BLaER1 (cell line): ENCODE measurements around the gene STXBP6.
"Not testable (repeated sequence)": the region's sequence is repeated elsewhere in the genome, so short reads cannot be mapped to it uniquely, and the experiment has no call there.

Source experiments
- H3K27ac ChIP-seq: shearing (Covaris generic); formaldehyde crosslinking; 2 replicates; pipeline ENCODE4 v1.8.1; 2022
- H3K27me3 ChIP-seq: shearing (Covaris generic); formaldehyde crosslinking; 2 replicates; pipeline ENCODE4 v1.8.1; 2022
- H3K36me3 ChIP-seq: shearing (Covaris generic); formaldehyde crosslinking; 2 replicates; pipeline ENCODE4 v1.8.1; 2022
- H3K4me1 ChIP-seq: shearing (Covaris generic); formaldehyde crosslinking; 2 replicates; pipeline ENCODE4 v1.8.1; 2022
- H3K4me2 ChIP-seq: shearing (Covaris generic); formaldehyde crosslinking; 2 replicates; pipeline ENCODE4 v1.8.1; 2022
- H3K4me3 ChIP-seq: shearing (Covaris generic); formaldehyde crosslinking; 2 replicates; pipeline ENCODE4 v1.8.1; 2022
- H3K9ac ChIP-seq: shearing (Covaris generic); formaldehyde crosslinking; 2 replicates; pipeline ENCODE4 v1.8.1; 2022
- H3K9me3 ChIP-seq: shearing (Covaris generic); formaldehyde crosslinking; 2 replicates; pipeline ENCODE4 v1.8.1; 2022
- H4K20me1 ChIP-seq: shearing (Covaris generic); formaldehyde crosslinking; 2 replicates; pipeline ENCODE4 v1.8.1; 2022
- Cebpa-rat ChIP-seq: shearing (Covaris generic); IDR thresholded peaks from 2 replicates; pipeline ENCODE4 v1.8.1; 2022

STXBP6 gene

GRCh38 chr14:24815543-24815942, 234.4 kb downstream of the STXBP6 start:
- no peak overlapping the region for H3K27ac ChIP-seq
- H3K4me1 ChIP-seq = no peaks in the 10 kb centered on the region
- no peaks in the 10 kb centered on the region for H3K36me3 ChIP-seq
- no peaks in the 10 kb centered on the region for H4K20me1 ChIP-seq
- H3K9me3 ChIP-seq = no peaks in the 10 kb centered on the region
- no peak for TF ChIP-seq Cebpa-rat
- no peak overlapping the region for H3K4me2 ChIP-seq
- no peak overlapping the region for H3K4me3 ChIP-seq
- H3K27me3 ChIP-seq = no peaks in the 10 kb centered on the region
- no peak overlapping the region for H3K9ac ChIP-seq

GRCh38 chr14:24814944-24815343, 235.0 kb downstream of the STXBP6 start:
- H3K27me3 ChIP-seq = no peaks in the 10 kb centered on the region
- H3K4me1 ChIP-seq = no peaks in the 10 kb centered on the region

GRCh38 chr14:24814346-24814745, 235.6 kb downstream of the STXBP6 start:
- no peak for TF ChIP-seq Cebpa-rat
- H3K4me3 ChIP-seq = no peak overlapping the region

More at GRCh38 chr14:24814944-24815343, 235.0 kb downstream of the STXBP6 start:
- Histone ChIP-seq H4K20me1 (no peaks in the 10 kb centered on the region), H3K4me2 (no peak overlapping the region), H3K9me3 (no peaks in the 10 kb centered on the region), H3K9ac (no peak overlapping the region), H3K4me3 (no peak overlapping the region), H3K36me3 (no peaks in the 10 kb centered on the region), H3K27ac (no peak overlapping the region)
- TF ChIP-seq Cebpa-rat = no peak

GRCh38 chr14:24813819-24814259, 236.1 kb downstream of the STXBP6 start:
- TF ChIP-seq Cebpa-rat = no peak
- no peaks in the 10 kb centered on the region for H3K4me1 ChIP-seq
- no peak overlapping the region for H3K27ac ChIP-seq
- H3K9me3 ChIP-seq = no peaks in the 10 kb centered on the region
- no peak overlapping the region for H3K4me2 ChIP-seq
- H4K20me1 ChIP-seq = no peaks in the 10 kb centered on the region
- no peak overlapping the region for H3K4me3 ChIP-seq
- no peaks in the 10 kb centered on the region for H3K27me3 ChIP-seq
- H3K9ac ChIP-seq = no peak overlapping the region
- H3K36me3 ChIP-seq = no peaks in the 10 kb centered on the region

More at GRCh38 chr14:24814346-24814745, 235.6 kb downstream of the STXBP6 start:
- H4K20me1 ChIP-seq = no peaks in the 10 kb centered on the region
- H3K9me3 ChIP-seq = no peaks in the 10 kb centered on the region
- H3K9ac ChIP-seq = no peak overlapping the region
- H3K27me3 ChIP-seq = no peaks in the 10 kb centered on the region
- H3K4me1 ChIP-seq = no peaks in the 10 kb centered on the region
- no peak overlapping the region for H3K4me2 ChIP-seq
- H3K36me3 ChIP-seq = no peaks in the 10 kb centered on the region
- H3K27ac ChIP-seq = no peak overlapping the region

- H3K27ac ChIP-seq = no peak overlapping the region
- H3K4me3 ChIP-seq = no peak overlapping the region
- no peaks in the 10 kb centered on the region for H3K9me3 ChIP-seq
- H3K36me3 ChIP-seq = no peaks in the 10 kb centered on the region
- no peak overlapping the region for H3K9ac ChIP-seq
- no peaks in the 10 kb centered on the region for H3K4me1 ChIP-seq
- H3K27me3 ChIP-seq = no peaks in the 10 kb centered on the region
- H3K4me2 ChIP-seq = no peak overlapping the region
- no peaks in the 10 kb centered on the region for H4K20me1 ChIP-seq
- no peak for TF ChIP-seq Cebpa-rat
Observed at GRCh38 chr14:24813089-24813815, 236.7 kb downstream of the STXBP6 start.

GRCh38 chr14:24809135-24809534, 240.8 kb downstream of the STXBP6 start:
- H4K20me1 ChIP-seq = no peaks in the 10 kb centered on the region
- H3K4me1 ChIP-seq = no peaks in the 10 kb centered on the region
- H3K27me3 ChIP-seq = no peaks in the 10 kb centered on the region

GRCh38 chr14:24808412-24808811, 241.5 kb downstream of the STXBP6 start:
- Histone ChIP-seq H3K36me3 (no peaks in the 10 kb centered on the region), H3K4me3 (no peak overlapping the region), H4K20me1 (no peaks in the 10 kb centered on the region), H3K4me2 (no peak overlapping the region), H3K4me1 (no peaks in the 10 kb centered on the region), H3K9me3 (no peaks in the 10 kb centered on the region), H3K27ac (no peak overlapping the region), H3K27me3 (no peaks in the 10 kb centered on the region), H3K9ac (no peak overlapping the region)
- TF ChIP-seq Cebpa-rat = no peak

More at GRCh38 chr14:24809135-24809534, 240.8 kb downstream of the STXBP6 start:
- no peaks in the 10 kb centered on the region for H3K9me3 ChIP-seq
- no peak overlapping the region for H3K27ac ChIP-seq
- H3K9ac ChIP-seq = no peak overlapping the region
- H3K4me2 ChIP-seq = no peak overlapping the region
- no peak overlapping the region for H3K4me3 ChIP-seq
- no peaks in the 10 kb centered on the region for H3K36me3 ChIP-seq
- TF ChIP-seq Cebpa-rat = no peak

GRCh38 chr14:24806061-24806678, 243.8 kb downstream of the STXBP6 start:
- Histone ChIP-seq H3K9ac (no peak overlapping the region), H3K36me3 (no peaks in the 10 kb centered on the region), H4K20me1 (no peaks in the 10 kb centered on the region), H3K27me3 (no peaks in the 10 kb centered on the region), H3K4me1 (no peaks in the 10 kb centered on the region), H3K4me2 (no peak overlapping the region), H3K9me3 (no peaks in the 10 kb centered on the region), H3K27ac (no peak overlapping the region), H3K4me3 (no peak overlapping the region)
- no peak for TF ChIP-seq Cebpa-rat

- H3K9me3 ChIP-seq = no peaks in the 10 kb centered on the region
- TF ChIP-seq Cebpa-rat = no peak
- H3K27me3 ChIP-seq = no peaks in the 10 kb centered on the region
- H3K36me3 ChIP-seq = no peaks in the 10 kb centered on the region
- H3K4me1 ChIP-seq = no peaks in the 10 kb centered on the region
- no peak overlapping the region for H3K27ac ChIP-seq
- no peak overlapping the region for H3K4me2 ChIP-seq
- no peak overlapping the region for H3K9ac ChIP-seq
- no peak overlapping the region for H3K4me3 ChIP-seq
- no peaks in the 10 kb centered on the region for H4K20me1 ChIP-seq
Observed at GRCh38 chr14:24804552-24805212, 245.3 kb downstream of the STXBP6 start.

GRCh38 chr14:24803933-24804494, 245.9 kb downstream of the STXBP6 start:
- Histone ChIP-seq H3K27ac (no peak overlapping the region), H4K20me1 (no peaks in the 10 kb centered on the region), H3K4me2 (no peak overlapping the region), H3K4me3 (no peak overlapping the region), H3K4me1 (no peaks in the 10 kb centered on the region), H3K36me3 (no peaks in the 10 kb centered on the region), H3K27me3 (no peaks in the 10 kb centered on the region), H3K9ac (no peak overlapping the region), H3K9me3 (no peaks in the 10 kb centered on the region)
- TF ChIP-seq Cebpa-rat = no peak

- not testable (repeated sequence) for H3K27ac ChIP-seq, H3K9ac ChIP-seq, H3K4me3 ChIP-seq, H3K36me3 ChIP-seq, H3K4me2 ChIP-seq, H3K4me1 ChIP-seq, H3K27me3 ChIP-seq, H3K9me3 ChIP-seq, H4K20me1 ChIP-seq
Observed at GRCh38 chr14:24803426-24803825, 246.5 kb downstream of the STXBP6 start.
